Stomach (tissue), 4 donors: ENCODE data around the gene NEK10.

ENCODE experiments used
- CTCF ChIP-seq, 7 experiments: fragments of 450-650 bp in 4 of 7; fragments of 200-600 bp in 3 of 7; sonication (generic) in 3 of 7; IDR thresholded peaks; one replicate each; pipeline ENCODE4 v1.5.1; 2016 to 2019; ENCODE audit warnings: antibody characterized with exemption in 7 of 7, control low read depth in 2 of 7, mild to moderate bottlenecking in 1 of 7
- EP300 ChIP-seq: sonication (generic); formaldehyde crosslinking; IDR thresholded peaks from one replicate; pipeline ENCODE4 v1.6.1; 2017; ENCODE audit warnings: antibody characterized with exemption
- POLR2AphosphoS5 ChIP-seq, 3 donors: sonication (generic); formaldehyde crosslinking; IDR thresholded peaks; one replicate each; pipeline ENCODE4 v1.6.1; 2016; ENCODE audit warnings: antibody characterized with exemption in 3 of 3

DNA sequence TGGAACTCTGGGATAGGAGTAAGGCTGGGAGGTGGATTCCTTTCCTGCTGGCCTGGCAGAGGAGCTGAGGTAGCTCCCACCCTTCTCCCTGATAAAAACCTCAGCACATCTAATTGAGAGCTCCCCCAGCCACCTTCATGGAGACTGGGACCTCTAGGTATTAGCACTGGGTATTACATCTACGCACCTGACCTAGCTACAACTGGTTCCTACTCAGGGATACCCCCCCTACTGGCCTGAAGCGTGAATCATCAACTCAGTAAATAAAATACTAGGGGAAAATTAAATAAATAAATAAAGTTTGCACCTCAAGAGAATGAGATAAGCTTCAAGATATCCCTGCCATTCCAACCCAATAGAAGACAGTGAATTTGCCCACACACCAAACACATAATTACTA, 140.4 kb downstream of the NEK10 start:
- no peak for TF ChIP-seq CTCF (IDR thresholded peaks at IDR 0.05)
- TF ChIP-seq POLR2AphosphoS5 (IDR thresholded peaks at IDR 0.05) = no peak
- TF ChIP-seq EP300 = no peak
